ENCODE data around the gene DNAJC4.

The DNAJC4 gene

DNA sequence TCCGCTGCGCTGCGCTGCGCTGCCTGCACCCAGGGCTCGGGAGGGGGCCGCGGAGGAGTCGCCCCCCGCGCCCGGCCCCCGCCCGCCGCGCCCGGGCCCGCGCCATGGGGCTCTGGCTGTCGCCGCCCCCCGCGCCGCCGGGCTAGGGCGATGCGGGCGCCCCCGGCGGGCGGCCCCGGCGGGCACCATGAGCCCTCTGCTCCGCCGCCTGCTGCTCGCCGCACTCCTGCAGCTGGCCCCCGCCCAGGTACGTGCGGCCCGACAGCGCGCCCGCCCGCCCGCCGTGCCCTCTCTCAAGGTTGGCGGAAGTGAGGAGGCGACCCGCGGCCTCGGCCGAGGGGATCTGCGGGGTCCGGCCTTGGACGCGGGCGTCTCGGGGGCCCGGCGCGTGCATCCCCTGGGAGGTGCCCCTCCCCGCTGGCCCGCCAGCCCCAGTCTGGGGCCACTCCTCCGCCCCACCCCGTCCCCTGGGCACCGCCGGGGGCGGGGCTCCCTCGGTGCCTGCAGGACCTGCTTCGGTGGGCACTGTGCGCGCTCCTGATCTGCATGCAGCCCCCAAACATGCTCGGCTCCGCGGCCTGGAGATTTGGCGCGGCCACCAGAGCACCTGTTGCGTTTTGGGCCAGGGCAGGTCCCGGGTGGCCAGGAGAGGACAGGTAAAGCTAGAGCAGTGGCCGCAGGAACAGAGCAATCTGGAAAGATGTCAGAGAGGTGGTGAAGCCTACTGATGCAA lies 4.5 kb downstream of the DNAJC4 start:
- H3K4me1 ChIP-seq: peaks cover 78 to 87% (median 83%) of the 10 kb centered on the region in 10 experiments
- peaks cover 13 to 38% (median 23%) of the 10 kb centered on the region in 11 experiments; a peak in 21 of 22 replicates for H3K36me3 ChIP-seq
- H3K9ac ChIP-seq: peak overlapping the region; percentile 66 to 83 (median 77)
- H3K27me3 ChIP-seq: no peaks in the 10 kb centered on the region
- peak overlapping the region; percentile 40 to 70 (median 63); a peak in 20 of 22 replicates for H3K27ac ChIP-seq
- no peak for TF ChIP-seq Cebpa-rat (IDR thresholded peaks at IDR 0.05)
- H3K4me2 ChIP-seq: peak overlapping the region; percentile 93 to 99 (median 97)
- peaks cover 0 to 30% (median 11%) of the 10 kb centered on the region in 11 experiments; a peak in 10 of 22 replicates for H4K20me1 ChIP-seq
- H3K4me3 ChIP-seq: peak overlapping the region; percentile 67 to 84 (median 72)
- no peaks in the 10 kb centered on the region for H3K9me3 ChIP-seq (replicated peaks in 1 of 11)

DNA sequence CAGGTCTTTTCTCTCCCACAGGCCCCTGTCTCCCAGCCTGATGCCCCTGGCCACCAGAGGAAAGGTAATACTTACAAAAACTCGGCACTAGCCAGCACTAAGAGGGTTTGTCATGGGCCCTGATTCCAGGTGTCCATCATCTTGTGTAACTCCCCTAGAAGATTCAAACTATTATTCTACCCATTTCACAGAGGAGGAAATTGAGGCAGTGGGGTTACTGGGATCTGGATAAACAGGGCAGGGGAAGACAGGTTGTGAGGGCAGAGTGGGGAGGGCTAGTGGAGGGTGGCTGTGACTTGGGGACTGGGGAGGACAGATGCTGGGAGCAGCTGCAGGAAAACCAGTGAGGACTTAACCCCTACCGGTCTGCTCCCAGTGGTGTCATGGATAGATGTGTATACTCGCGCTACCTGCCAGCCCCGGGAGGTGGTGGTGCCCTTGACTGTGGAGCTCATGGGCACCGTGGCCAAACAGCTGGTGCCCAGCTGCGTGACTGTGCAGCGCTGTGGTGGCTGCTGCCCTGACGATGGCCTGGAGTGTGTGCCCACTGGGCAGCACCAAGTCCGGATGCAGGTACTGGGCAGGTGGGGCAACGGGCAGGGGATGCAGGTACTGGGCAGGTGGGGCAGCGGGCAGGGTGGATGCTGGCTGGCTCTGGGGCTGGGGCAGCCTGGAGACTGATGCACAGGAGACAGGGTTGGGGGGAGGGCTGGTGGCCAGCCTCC lies 5.3 kb downstream of the DNAJC4 start:
- Histone ChIP-seq H3K9ac (peak overlapping the region; percentile 66 to 83 (median 77); a peak in 21 of 22 replicates), H4K20me1 (peaks cover 0 to 28% (median 11%) of the 10 kb centered on the region in 11 experiments; a peak in 10 of 22 replicates), H3K4me3 (peak overlapping the region; percentile 67 to 84 (median 72)), H3K27me3 (no peaks in the 10 kb centered on the region), H3K36me3 (peaks cover 13 to 38% (median 23%) of the 10 kb centered on the region in 11 experiments; a peak in 21 of 22 replicates), H3K27ac (peak overlapping the region in 6 of 11 experiments; percentile 40 to 70 (median 66); a peak in 7 of 22 replicates), H3K4me2 (peak overlapping the region; percentile 93 to 99 (median 97)), H3K4me1 (peaks cover 83 to 90% (median 88%) of the 10 kb centered on the region in 10 experiments), H3K9me3 (replicated peaks in 1 of 11) (no peaks in the 10 kb centered on the region)
- no peak for TF ChIP-seq Cebpa-rat (IDR thresholded peaks at IDR 0.05)

DNA sequence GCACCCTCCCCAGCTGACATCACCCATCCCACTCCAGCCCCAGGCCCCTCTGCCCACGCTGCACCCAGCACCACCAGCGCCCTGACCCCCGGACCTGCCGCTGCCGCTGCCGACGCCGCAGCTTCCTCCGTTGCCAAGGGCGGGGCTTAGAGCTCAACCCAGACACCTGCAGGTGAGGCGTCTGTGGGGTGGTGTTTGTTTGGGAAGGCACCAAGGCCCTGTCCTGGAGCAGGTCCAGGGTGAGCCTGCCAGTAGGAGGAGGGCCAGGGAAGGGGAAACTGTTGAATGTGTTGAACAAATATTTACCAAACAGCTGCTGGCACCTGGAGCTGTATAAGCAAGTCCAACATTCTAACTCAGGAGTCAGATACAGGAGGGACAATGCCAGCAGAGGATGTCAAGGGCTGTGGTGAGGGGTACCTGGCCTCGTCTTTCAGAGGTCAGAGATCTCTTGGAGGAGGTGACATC lies 7.2 kb downstream of the DNAJC4 start:
- Histone ChIP-seq H3K9me3 (replicated peaks in 1 of 11) (no peaks in the 10 kb centered on the region), H3K9ac (peak overlapping the region in 9 of 11 experiments; percentile 26 to 95 (median 53); a peak in 12 of 22 replicates)

DNA sequence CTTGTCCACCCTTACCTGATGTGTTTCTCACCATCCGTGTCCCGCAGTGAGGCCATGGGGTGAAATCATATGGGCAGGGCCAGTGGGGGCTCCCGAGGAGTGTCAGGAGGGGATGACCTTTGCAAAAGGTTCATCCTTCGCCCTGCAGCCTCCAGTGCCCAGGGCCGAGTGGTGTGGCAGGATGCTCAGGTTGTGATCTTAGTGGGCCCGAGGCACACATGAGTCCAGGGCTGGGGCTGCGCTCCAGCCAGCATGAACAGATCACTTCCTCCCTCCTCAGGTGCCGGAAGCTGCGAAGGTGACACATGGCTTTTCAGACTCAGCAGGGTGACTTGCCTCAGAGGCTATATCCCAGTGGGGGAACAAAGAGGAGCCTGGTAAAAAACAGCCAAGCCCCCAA lies 7.7 kb downstream of the DNAJC4 start:
- H3K9me3 ChIP-seq (replicated peaks in 1 of 11): no peaks in the 10 kb centered on the region
- H3K4me3 ChIP-seq: no peak overlapping the region
- peaks cover 71 to 78% (median 77%) of the 10 kb centered on the region in 10 experiments for H3K4me1 ChIP-seq
- peaks cover 14 to 44% (median 27%) of the 10 kb centered on the region in 11 experiments for H3K36me3 ChIP-seq
- no peak for TF ChIP-seq Cebpa-rat (IDR thresholded peaks at IDR 0.05)
- peaks cover 5 to 35% (median 19%) of the 10 kb centered on the region in 11 experiments; a peak in 20 of 22 replicates for H4K20me1 ChIP-seq
- H3K27ac ChIP-seq: peak overlapping the region in 8 of 11 experiments; percentile 42 to 96 (median 54); a peak in 14 of 22 replicates
- peak overlapping the region; percentile 2 to 99 (median 50); a peak in 20 of 22 replicates for H3K4me2 ChIP-seq
- peak overlapping the region in 10 of 11 experiments; percentile 26 to 95 (median 50); a peak in 17 of 22 replicates for H3K9ac ChIP-seq
- no peaks in the 10 kb centered on the region for H3K27me3 ChIP-seq

More for the DNA sequence above, 7.2 kb downstream of the DNAJC4 start:
- H3K36me3 ChIP-seq: peaks cover 13 to 39% (median 24%) of the 10 kb centered on the region in 11 experiments; a peak in 21 of 22 replicates
- H3K4me2 ChIP-seq: peak overlapping the region; percentile 2 to 99 (median 50); a peak in 20 of 22 replicates
- no peak for TF ChIP-seq Cebpa-rat (IDR thresholded peaks at IDR 0.05)
- H4K20me1 ChIP-seq: peaks cover 0 to 30% (median 14%) of the 10 kb centered on the region in 11 experiments; a peak in 14 of 22 replicates
- H3K4me3 ChIP-seq: no peak overlapping the region
- H3K4me1 ChIP-seq: peaks cover 71 to 78% (median 77%) of the 10 kb centered on the region in 10 experiments
- H3K27me3 ChIP-seq: no peaks in the 10 kb centered on the region
- H3K27ac ChIP-seq: peak overlapping the region in 7 of 11 experiments; percentile 30 to 94 (median 46); a peak in 9 of 22 replicates

DNA sequence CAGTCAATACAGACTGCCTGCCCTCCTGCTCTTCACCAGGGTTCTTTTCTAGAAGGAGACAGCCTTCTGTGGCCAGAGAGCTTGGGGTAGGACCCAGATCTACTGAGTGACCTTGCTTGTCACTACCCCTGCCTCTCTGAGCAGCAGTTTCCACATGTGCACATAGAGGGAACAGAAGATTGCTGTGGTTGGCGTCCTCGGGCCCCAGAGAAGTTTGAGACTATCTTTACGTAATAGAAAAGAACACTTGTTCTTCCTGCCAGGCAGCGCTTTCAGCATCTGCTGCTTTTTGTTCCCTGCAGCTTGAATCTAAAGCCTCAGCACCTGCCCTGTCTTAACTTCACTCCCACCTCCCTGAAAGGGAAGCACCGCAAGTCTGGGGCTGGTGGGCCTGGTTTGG lies 8.7 kb downstream of the DNAJC4 start:
- no peak overlapping the region for H3K4me3 ChIP-seq
- peak overlapping the region in 9 of 11 experiments; percentile 8 to 96 (median 52); a peak in 14 of 22 replicates for H3K27ac ChIP-seq
- H3K27me3 ChIP-seq: no peaks in the 10 kb centered on the region
- H3K9me3 ChIP-seq (replicated peaks in 1 of 11): no peaks in the 10 kb centered on the region
- H3K36me3 ChIP-seq: peaks cover 23 to 53% (median 36%) of the 10 kb centered on the region in 11 experiments
- peaks cover 71 to 78% (median 77%) of the 10 kb centered on the region in 10 experiments for H3K4me1 ChIP-seq
- no peak for TF ChIP-seq Cebpa-rat (IDR thresholded peaks at IDR 0.05)
- peak overlapping the region in 9 of 11 experiments; percentile 26 to 95 (median 55); a peak in 13 of 22 replicates for H3K9ac ChIP-seq
- H3K4me2 ChIP-seq: peak overlapping the region in 9 of 11 experiments; percentile 36 to 99 (median 97); a peak in 13 of 22 replicates
- peaks cover 14 to 38% (median 28%) of the 10 kb centered on the region in 11 experiments; a peak in 21 of 22 replicates for H4K20me1 ChIP-seq

DNA sequence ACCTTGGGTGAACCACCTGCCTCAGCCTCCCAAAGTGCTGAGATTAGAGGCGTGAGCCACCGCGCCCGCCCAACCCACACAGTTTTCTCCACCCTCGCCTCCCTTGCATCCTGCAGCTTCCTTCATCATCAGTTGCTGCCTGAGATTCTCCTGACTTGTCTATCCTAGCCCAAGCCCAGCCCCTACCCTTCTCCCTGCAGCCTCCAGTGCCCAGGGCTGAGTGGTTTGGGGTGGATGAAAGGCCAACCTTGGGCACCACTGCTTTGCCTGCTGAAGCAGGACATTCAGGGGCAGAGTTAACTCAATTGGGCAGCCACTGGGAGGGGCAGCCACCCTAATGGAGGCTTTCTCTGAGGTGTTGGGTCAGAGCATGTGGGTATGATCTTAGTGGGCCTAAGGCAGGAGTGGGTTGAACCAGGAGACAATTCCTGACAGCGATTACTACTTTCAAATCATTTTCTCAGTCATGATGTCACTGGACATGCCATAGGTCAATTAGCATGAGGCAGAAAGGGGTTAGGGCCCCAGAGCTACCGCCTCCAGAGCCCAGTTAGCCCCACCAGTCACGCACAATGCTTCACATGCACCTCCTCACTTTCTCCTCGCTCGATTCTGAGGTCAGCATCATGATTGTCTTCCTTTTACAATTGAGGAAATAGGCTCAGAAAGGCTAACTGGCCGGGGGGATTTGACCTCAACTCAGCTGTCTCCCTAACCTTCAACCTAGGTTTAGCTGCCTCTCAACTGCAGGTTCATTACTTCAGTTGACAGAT lies 9.5 kb downstream of the DNAJC4 start:
- H3K9me3 ChIP-seq (replicated peaks in 1 of 11): no peaks in the 10 kb centered on the region
- H4K20me1 ChIP-seq: peaks cover 18 to 45% (median 37%) of the 10 kb centered on the region in 11 experiments; a peak in 21 of 22 replicates
- H3K9ac ChIP-seq: peak overlapping the region; percentile 85 to 97 (median 88)
- peaks cover 28 to 62% (median 42%) of the 10 kb centered on the region in 11 experiments for H3K36me3 ChIP-seq
- peak overlapping the region; percentile 85 to 96 (median 93) for H3K27ac ChIP-seq
- no peak for TF ChIP-seq Cebpa-rat (IDR thresholded peaks at IDR 0.05)
- H3K4me3 ChIP-seq: peak overlapping the region; percentile 81 to 99 (median 97)
- H3K4me1 ChIP-seq: peaks cover 78 to 85% (median 84%) of the 10 kb centered on the region in 10 experiments
- peak overlapping the region; percentile 81 to 99 (median 96) for H3K4me2 ChIP-seq
- H3K27me3 ChIP-seq: no peaks in the 10 kb centered on the region

DNA sequence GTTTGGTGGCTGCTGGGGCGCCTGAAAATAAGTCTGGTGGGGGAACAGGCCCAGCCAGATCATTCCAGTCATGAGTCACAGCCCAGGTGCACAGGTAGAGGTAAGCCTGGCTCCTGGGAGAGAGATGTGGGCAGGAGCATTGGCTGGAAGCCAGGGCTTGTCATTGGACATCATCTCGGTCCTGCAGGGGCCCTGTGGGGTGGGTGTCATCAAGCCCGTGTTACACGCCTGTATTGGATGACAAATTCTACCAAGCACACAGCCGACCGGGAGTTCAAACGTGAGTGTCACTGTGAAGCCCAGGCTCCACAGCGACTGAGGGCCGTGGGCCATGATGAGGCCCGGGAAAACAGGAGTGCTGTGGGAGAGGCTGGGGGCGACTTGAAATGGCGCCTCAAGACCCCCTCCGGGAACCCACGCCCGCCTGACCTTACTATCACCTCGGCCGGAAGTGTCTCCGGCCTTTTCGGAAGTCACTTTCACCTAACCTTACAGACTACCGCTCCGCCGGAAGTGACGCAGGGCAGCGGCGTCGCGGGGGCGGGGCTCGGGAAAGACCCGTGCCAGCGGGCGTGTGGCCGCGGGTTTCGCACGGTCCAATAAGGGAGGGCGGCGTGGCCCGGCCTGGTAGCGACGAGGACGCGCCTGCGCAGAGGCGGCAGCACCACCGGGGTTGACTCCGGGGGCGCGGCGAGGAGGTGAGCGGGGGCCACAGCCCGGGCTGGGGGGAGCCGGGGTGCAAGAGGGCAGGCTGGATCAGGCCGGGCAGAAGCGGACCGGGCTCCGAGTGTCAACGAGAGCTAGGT lies 10.3 kb downstream of the DNAJC4 start, which contains the start of gene FKBP2:
TSS of gene FKBP2 (plus strand) at position 661 of the 806 bp plus-strand sequence. CDS start 1,293 bp downstream, outside the sequence.
- peaks cover 13 to 47% (median 38%) of the 10 kb centered on the region in 11 experiments; a peak in 21 of 22 replicates for H4K20me1 ChIP-seq
- H3K4me1 ChIP-seq: peaks cover 74 to 82% (median 80%) of the 10 kb centered on the region in 10 experiments
- H3K4me2 ChIP-seq: peak within 1 kb of the TSS; percentile 91 to 100 (median 99)
- no peaks in the 10 kb centered on the region for H3K27me3 ChIP-seq
- H3K9me3 ChIP-seq (replicated peaks in 1 of 11): no peaks in the 10 kb centered on the region
- peaks cover 28 to 64% (median 42%) of the 10 kb centered on the region in 11 experiments for H3K36me3 ChIP-seq
- peak within 1 kb of the TSS; percentile 85 to 97 (median 90) for H3K9ac ChIP-seq
- H3K4me3 ChIP-seq: peak within 1 kb of the TSS; percentile 81 to 99 (median 97)
- no peak for TF ChIP-seq Cebpa-rat (IDR thresholded peaks at IDR 0.05)
- H3K27ac ChIP-seq: peak within 1 kb of the TSS; percentile 85 to 96 (median 93)
